NCI-H524 (cell line): ENCODE measurements around the gene ZNF530.

Source experiments
- DNase-seq, 2 experiments: peaks; one replicate each; lab custom pipeline; 2025; lab: John Stamatoyannopoulos, UW

The ZNF530 gene

GRCh38 chr19:57599761-57600383 lies at the start of gene ZNF530:
ZNF530 (plus strand) TSS chr19:57599885; CDS start chr19:57604346, 4,461 bp downstream.
- peak; percentile 95 to 97 for DNase-seq

- DNase-seq = no peak
These were observed 47.3 kb upstream of the ZNF530 start for GRCh38 chr19:57552432-57552831.

GRCh38 chr19:57557659-57558058 lies 42.0 kb upstream of the ZNF530 start:
- DNase-seq = no peak

- no peak for DNase-seq
These were observed 41.2 kb upstream of the ZNF530 start for GRCh38 chr19:57558525-57558924.

- DNase-seq = no peak
These were observed 40.7 kb upstream of the ZNF530 start for GRCh38 chr19:57559008-57559403.

GRCh38 chr19:57559404-57560025 lies 40.2 kb upstream of the ZNF530 start, which contains the start of gene ZNF550:
ZNF550 (minus strand) TSS chr19:57559863; CDS start chr19:57559682, 181 bp downstream.
- peak; percentile 52 to 82 for DNase-seq

GRCh38 chr19:57560049-57560491 lies 39.6 kb upstream of the ZNF530 start:
- no peak for DNase-seq

GRCh38 chr19:57563547-57563946 lies 36.1 kb upstream of the ZNF530 start:
- no peak for DNase-seq

GRCh38 chr19:57566396-57567265 lies 33.1 kb upstream of the ZNF530 start:
- DNase-seq = peak in 1 of 2 experiments; percentile 19

- no peak for DNase-seq
These were observed 29.0 kb upstream of the ZNF530 start for GRCh38 chr19:57570707-57571106.

- no peak for DNase-seq
These were observed 27.2 kb upstream of the ZNF530 start for GRCh38 chr19:57572415-57572947.

GRCh38 chr19:57576661-57577060 lies 23.0 kb upstream of the ZNF530 start:
- no peak for DNase-seq

- peak; percentile 97 to 100 for DNase-seq
These were observed 21.0 kb upstream of the ZNF530 start, which contains the start of gene ZNF416 for GRCh38 chr19:57578487-57579205. ZNF416 (minus strand) TSS chr19:57578911; CDS start chr19:57578704, 207 bp downstream.

- DNase-seq = no peak
These were observed 16.6 kb upstream of the ZNF530 start for GRCh38 chr19:57583104-57583520.

- peak; percentile 97 to 99 for DNase-seq
These were observed 15.9 kb upstream of the ZNF530 start, which contains the start of gene ZIK1 for GRCh38 chr19:57583521-57584416. ZIK1 (plus strand) TSS chr19:57584145; CDS start chr19:57584357, 212 bp downstream.

- no peak for DNase-seq
These were observed 12.2 kb upstream of the ZNF530 start for GRCh38 chr19:57587529-57587928.

GRCh38 chr19:57599377-57599760 lies 316 bp upstream of the ZNF530 start:
- no peak for DNase-seq

- no peak for DNase-seq
These were observed 7.2 kb downstream of the ZNF530 start for GRCh38 chr19:57606931-57607330.

GRCh38 chr19:57611113-57611512 lies 11.4 kb downstream of the ZNF530 start:
- no peak for DNase-seq
